ENCODE results near the gene DCUN1D3.

DNA sequence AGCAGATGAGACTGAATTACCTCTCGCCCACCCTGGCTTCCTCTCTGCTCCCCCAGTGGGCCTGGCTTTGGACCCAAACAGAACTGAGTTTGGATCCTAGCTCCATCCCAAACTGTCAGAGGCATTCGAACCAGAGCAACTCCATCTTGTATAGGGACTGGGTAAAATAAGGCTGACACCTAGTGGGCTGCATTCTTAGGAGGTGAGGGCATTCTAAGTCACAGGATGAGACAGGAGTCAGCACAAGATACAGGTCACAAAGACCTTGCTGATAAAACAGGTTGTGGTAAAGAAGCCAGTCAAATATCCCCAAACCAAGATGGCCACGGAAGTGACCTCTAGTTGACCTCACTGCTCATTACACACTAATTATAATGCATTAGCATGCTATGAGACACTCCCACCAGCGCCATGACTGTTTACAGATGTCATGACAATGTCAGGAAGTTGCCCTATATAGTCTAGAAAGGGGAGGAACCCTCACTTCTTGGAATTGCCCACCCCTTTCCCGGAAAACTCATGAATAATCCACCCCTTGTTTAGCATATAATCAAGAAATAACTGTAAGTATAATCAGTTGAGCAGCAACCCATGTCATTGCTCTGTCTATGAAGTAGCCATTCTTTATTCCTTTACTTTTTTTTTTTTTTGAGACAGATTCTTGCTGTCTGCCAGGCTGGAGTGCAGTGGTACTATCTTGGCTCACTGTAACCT, 44.9 kb upstream of the DCUN1D3 start:
- TF ChIP-seq CTCF (IDR thresholded peaks at IDR 0.05) (no peak), POLR2A (IDR thresholded peaks at IDR 0.05) (no peak)
